Stimulated activated CD4-positive, alpha-beta T cell treated with anti-CD3 and anti-CD28 coated beads, Interleukin-2, amount 100 ng/mL, for 24 hours (primary cell): ENCODE results near the gene STARD13.

Source experiments
- DNase-seq, 2 donors: peaks; one replicate each; pipeline ENCODE4 v3.0.0-alpha.2; 2020

STARD13 gene

GRCh38 chr13:33139780-33140535 is 145.6 kb downstream of the STARD13 start:
- no peak for DNase-seq

GRCh38 chr13:33139184-33139583 is 146.4 kb downstream of the STARD13 start:
- no peak for DNase-seq

- no peak for DNase-seq
These were observed 147.1 kb downstream of the STARD13 start for GRCh38 chr13:33138441-33138840.

- DNase-seq: no peak
These were observed 147.8 kb downstream of the STARD13 start for GRCh38 chr13:33137721-33138120.

- no peak for DNase-seq
These were observed 150.5 kb downstream of the STARD13 start for GRCh38 chr13:33135097-33135496.

- DNase-seq: no peak
These were observed 151.3 kb downstream of the STARD13 start for GRCh38 chr13:33134213-33134612.

- DNase-seq: no peak
These were observed 152.7 kb downstream of the STARD13 start for GRCh38 chr13:33132644-33133440.

- no peak for DNase-seq
These were observed 155.7 kb downstream of the STARD13 start for GRCh38 chr13:33129886-33130285.

GRCh38 chr13:33129094-33129832 is 156.3 kb downstream of the STARD13 start:
- DNase-seq: no peak

- DNase-seq: no peak
These were observed 157.4 kb downstream of the STARD13 start for GRCh38 chr13:33128134-33128533.

GRCh38 chr13:33127009-33127551 is 158.5 kb downstream of the STARD13 start:
- DNase-seq: no peak

GRCh38 chr13:33125821-33126570 is 159.6 kb downstream of the STARD13 start:
- no peak for DNase-seq

GRCh38 chr13:33123066-33123859 is 162.3 kb downstream of the STARD13 start:
- DNase-seq: no peak

GRCh38 chr13:33119856-33120543 is 165.6 kb downstream of the STARD13 start:
- no peak for DNase-seq

GRCh38 chr13:33119022-33119781 is 166.4 kb downstream of the STARD13 start:
- DNase-seq: no peak

- no peak for DNase-seq
These were observed 169.1 kb downstream of the STARD13 start for GRCh38 chr13:33116321-33117010.

- no peak for DNase-seq
These were observed 170.3 kb downstream of the STARD13 start for GRCh38 chr13:33115274-33115673.

GRCh38 chr13:33114146-33114545 is 171.4 kb downstream of the STARD13 start:
- DNase-seq: no peak

- DNase-seq: no peak
These were observed 172.8 kb downstream of the STARD13 start for GRCh38 chr13:33112766-33113165.
